Measurements from ENCODE around the gene PLEK. TPM values are rescaled to one million over a fixed set of nuclear protein-coding genes. Genes with fewer than 3 reads are reported as not detected.
"Not testable (repeated sequence)": the region's sequence is repeated elsewhere in the genome, so short reads cannot be mapped to it uniquely, and the experiment has no call there.

PLEK gene
- total RNA-seq, 3 donors from 2014 or later = 3.6 to 20.5 (median 11.7) TPM

DNA sequence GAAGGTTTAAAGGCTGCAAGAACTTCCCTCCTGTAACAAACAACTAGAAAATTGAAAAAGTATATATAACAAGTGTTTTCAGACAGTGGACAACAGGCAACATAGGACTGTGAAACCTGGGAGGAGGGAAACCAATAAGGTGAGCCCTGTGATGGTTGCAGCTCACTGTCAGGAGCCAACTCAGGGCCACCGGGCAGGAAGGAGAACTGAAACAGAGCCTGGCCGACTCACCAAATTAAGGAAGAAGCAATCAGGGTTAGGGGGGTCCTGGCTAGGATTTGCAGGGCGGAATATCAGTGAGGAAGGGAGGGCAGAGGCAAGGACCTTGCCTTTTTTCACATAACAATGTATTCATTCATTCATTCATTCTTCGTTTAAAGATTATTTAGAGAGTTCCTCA, 23.5 kb upstream of the PLEK start:
- Histone ChIP-seq H3K27me3 (no peaks in the 10 kb centered on the region), H3K4me1 (no peaks in the 10 kb centered on the region), H3K4me3 (no peak overlapping the region), H3K36me3 (no peaks in the 10 kb centered on the region), H3K9me3 (no peaks in the 10 kb centered on the region), H3K27ac (no peak overlapping the region)
- TF ChIP-seq, protein P1, sequence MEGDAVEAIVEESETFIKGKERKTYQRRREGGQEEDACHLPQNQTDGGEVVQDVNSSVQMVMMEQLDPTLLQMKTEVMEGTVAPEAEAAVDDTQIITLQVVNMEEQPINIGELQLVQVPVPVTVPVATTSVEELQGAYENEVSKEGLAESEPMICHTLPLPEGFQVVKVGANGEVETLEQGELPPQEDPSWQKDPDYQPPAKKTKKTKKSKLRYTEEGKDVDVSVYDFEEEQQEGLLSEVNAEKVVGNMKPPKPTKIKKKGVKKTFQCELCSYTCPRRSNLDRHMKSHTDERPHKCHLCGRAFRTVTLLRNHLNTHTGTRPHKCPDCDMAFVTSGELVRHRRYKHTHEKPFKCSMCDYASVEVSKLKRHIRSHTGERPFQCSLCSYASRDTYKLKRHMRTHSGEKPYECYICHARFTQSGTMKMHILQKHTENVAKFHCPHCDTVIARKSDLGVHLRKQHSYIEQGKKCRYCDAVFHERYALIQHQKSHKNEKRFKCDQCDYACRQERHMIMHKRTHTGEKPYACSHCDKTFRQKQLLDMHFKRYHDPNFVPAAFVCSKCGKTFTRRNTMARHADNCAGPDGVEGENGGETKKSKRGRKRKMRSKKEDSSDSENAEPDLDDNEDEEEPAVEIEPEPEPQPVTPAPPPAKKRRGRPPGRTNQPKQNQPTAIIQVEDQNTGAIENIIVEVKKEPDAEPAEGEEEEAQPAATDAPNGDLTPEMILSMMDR (IDR thresholded peaks at IDR 0.05) = no peak
- TF ChIP-seq POLR2AphosphoS5 (IDR thresholded peaks at IDR 0.05) = no peak
- no peak for DNase-seq (ENCODE audit: low spot score in 2 of 2)
- intact Hi-C loops (cut with DNase I; ENCODE audit: low total_unique reads) = no loop called here

- TF ChIP-seq, protein P1 (IDR thresholded peaks at IDR 0.05) = no peak
- no peak for TF ChIP-seq POLR2A (IDR thresholded peaks at IDR 0.05)
- TF ChIP-seq POLR2AphosphoS5 (IDR thresholded peaks at IDR 0.05) = no peak
- intact Hi-C loops (cut with DNase I; ENCODE audit: low total_unique reads) = no loop called here
- Histone ChIP-seq H3K9me3 (no peaks in the 10 kb centered on the region), H3K27ac (no peak overlapping the region), H3K27me3 (no peaks in the 10 kb centered on the region), H3K36me3 (no peaks in the 10 kb centered on the region), H3K4me1 (no peaks in the 10 kb centered on the region), H3K4me3 (no peak overlapping the region)
- DNase-seq (ENCODE audit: low spot score in 2 of 2) = no peak
Measured at GRCh38 chr2:68342470-68342869, 22.6 kb upstream of the PLEK start.

DNA sequence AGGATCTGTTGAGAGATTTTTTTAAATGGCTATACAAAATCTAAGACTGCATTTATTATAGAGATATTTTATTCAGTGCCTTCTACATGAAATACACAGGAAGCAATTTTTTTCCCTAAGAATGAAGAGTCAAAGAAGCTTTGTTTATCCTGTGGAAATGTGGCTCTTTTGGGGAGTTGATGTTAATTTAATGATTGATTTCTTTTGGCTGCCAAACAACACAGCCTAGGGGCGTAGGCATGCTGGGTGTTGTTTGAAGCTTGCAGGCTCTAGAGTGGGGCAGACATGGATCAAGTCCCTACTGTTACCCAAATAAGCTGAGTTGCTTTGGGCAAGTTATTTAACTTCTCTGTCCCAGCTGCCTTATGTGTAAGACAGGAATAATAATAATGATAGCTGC, 21.1 kb upstream of the PLEK start:
- TF ChIP-seq POLR2AphosphoS5 (IDR thresholded peaks at IDR 0.05) = no peak
- TF ChIP-seq, protein P1 (IDR thresholded peaks at IDR 0.05) = no peak
- no peak for TF ChIP-seq POLR2A (IDR thresholded peaks at IDR 0.05)
- no peaks in the 10 kb centered on the region for H3K36me3 ChIP-seq

DNA sequence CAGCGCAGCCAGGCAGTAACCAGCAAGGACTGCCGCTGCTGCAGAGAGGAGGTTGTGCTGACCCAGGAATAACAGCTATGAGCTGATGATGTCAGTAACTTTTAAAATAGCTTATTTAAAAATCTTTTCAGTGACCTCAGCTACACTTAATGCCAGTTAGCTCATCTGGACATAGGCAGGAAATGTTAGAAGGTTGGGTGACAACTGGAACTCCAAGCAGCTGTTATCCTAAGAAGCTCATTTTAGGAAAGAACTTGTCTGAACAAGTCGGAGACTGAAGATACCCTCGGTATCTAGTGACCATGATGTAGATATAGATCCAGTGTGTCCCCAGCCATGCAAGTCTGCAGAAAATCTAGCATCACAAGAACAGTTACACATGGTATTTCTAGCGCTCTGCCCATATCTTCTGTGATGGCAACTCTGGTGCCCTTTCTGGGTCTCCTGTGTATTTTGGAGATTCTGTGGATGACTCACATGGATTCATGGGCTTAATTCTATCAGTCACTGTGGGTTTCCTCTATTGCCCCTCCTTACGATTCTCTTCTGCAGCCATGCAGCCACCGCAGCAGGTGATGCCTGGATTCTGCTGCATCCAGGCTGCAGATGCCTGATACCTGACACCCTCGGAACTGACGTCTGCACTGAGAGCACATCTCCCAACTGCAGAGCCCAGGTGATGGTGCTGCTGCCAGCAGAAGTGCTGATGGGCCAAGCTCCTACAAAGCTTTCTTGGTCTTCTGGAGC, 19.8 kb upstream of the PLEK start:
- no peak for DNase-seq (ENCODE audit: low spot score in 2 of 2)
- Histone ChIP-seq H3K9me3 (no peaks in the 10 kb centered on the region), H3K27me3 (no peaks in the 10 kb centered on the region), H3K27ac (no peak overlapping the region), H3K4me3 (no peak overlapping the region), H3K36me3 (no peaks in the 10 kb centered on the region), H3K4me1 (no peaks in the 10 kb centered on the region)
- TF ChIP-seq POLR2AphosphoS5 (IDR thresholded peaks at IDR 0.05) = no peak
- TF ChIP-seq POLR2A (IDR thresholded peaks at IDR 0.05) = no peak
- TF ChIP-seq, protein P1 (IDR thresholded peaks at IDR 0.05) = no peak
- intact Hi-C loops (cut with DNase I; ENCODE audit: low total_unique reads) = no loop called here

More for the DNA sequence above, 21.1 kb upstream of the PLEK start:
- DNase-seq (ENCODE audit: low spot score in 2 of 2) = no peak
- Histone ChIP-seq H3K27me3 (no peaks in the 10 kb centered on the region), H3K27ac (no peak overlapping the region), H3K4me3 (no peak overlapping the region), H3K4me1 (no peaks in the 10 kb centered on the region), H3K9me3 (no peaks in the 10 kb centered on the region)
- intact Hi-C loops (cut with DNase I; ENCODE audit: low total_unique reads) = no loop called here

DNA sequence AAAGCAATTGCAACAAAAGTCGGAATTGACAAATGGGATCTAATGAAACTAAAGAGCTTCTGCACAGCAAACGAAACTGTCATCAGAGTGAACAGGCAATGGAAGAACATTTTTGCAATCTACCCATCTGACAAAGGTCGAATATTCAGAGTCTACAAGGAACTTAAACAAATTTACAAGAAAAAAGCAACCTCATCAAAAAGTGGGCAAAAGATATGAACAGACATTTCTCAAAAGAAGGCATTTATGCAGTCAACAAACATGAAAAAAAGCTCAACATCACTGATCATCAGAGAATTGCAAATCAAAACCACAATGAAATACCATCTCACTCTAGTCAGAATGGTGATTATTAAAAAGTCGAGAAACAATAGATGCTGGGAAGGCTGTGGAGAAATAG, 16.0 kb upstream of the PLEK start:
- H3K27me3 ChIP-seq; H3K27ac ChIP-seq; H3K36me3 ChIP-seq; intact Hi-C loops (cut with DNase I; ENCODE audit: low total_unique reads); H3K4me3 ChIP-seq; H3K9me3 ChIP-seq; DNase-seq (ENCODE audit: low spot score in 2 of 2); H3K4me1 ChIP-seq: not testable (repeated sequence)
